RWPE2 (cell line): ENCODE data around the gene PHYHIPL.

Experiments used
- ATAC-seq: fragments of 200-7000 bp; cut with Tn5 transposase; 3 replicates; pipeline ENCODE4 v1.9.1; 2021; ENCODE audit warnings: low read depth
- DNase-seq: peaks from one replicate; pipeline ENCODE4 v3.0.0-alpha.2; 2020; ENCODE audit warnings: low spot score
- H3K27ac ChIP-seq: fragments of 450-650 bp; 2 replicates; pipeline ENCODE4 v1.5.1; 2017; ENCODE audit warnings: mild to moderate bottlenecking; ENCODE audit not compliant: poor library complexity, severe bottlenecking
- H3K27me3 ChIP-seq: fragments of 250-450 bp; sonication (Bioruptor Pico); 2 replicates; pipeline ENCODE4 v1.5.1; 2021; ENCODE audit warnings: mild to moderate bottlenecking, moderate library complexity; ENCODE audit not compliant: insufficient read depth, poor library complexity, severe bottlenecking
- H3K36me3 ChIP-seq: fragments of 250-450 bp; sonication (Bioruptor Pico); 2 replicates; pipeline ENCODE4 v1.5.1; 2020; ENCODE audit warnings: low read depth, mild to moderate bottlenecking, moderate library complexity
- H3K4me1 ChIP-seq: fragments of 250-450 bp; sonication (Bioruptor Pico); 2 replicates; pipeline ENCODE4 v1.5.1; 2021; ENCODE audit warnings: mild to moderate bottlenecking, moderate library complexity; ENCODE audit not compliant: insufficient read depth, poor library complexity, severe bottlenecking
- H3K4me3 ChIP-seq: fragments of 250-450 bp; sonication (Bioruptor Pico); 2 replicates; pipeline ENCODE4 v1.5.1; 2021; ENCODE audit warnings: mild to moderate bottlenecking, moderate library complexity; ENCODE audit not compliant: severe bottlenecking
- H3K9me3 ChIP-seq: fragments of 250-450 bp; sonication (Bioruptor Pico); 2 replicates; pipeline ENCODE4 v1.5.1; 2021; ENCODE audit warnings: mild to moderate bottlenecking, moderate library complexity; ENCODE audit not compliant: severe bottlenecking
- TF ChIP-seq, protein P1 (sequence below): fragments of 450-650 bp; IDR thresholded peaks from one replicate; pipeline ENCODE4 v1.5.1; 2017; ENCODE audit warnings: mild to moderate bottlenecking, moderate library complexity; ENCODE audit not compliant: poor library complexity, severe bottlenecking

Gene PHYHIPL

GRCh38 chr10:59148701-59149100 is 27.7 kb upstream of the PHYHIPL start:
- no peak overlapping the region for H3K27ac ChIP-seq
- DNase-seq (no peak), ATAC-seq (no peak)
- H3K4me1 ChIP-seq: no peaks in the 10 kb centered on the region
- H3K9me3 ChIP-seq: no peaks in the 10 kb centered on the region
- H3K4me3 ChIP-seq: no peak overlapping the region
- no peaks in the 10 kb centered on the region for H3K27me3 ChIP-seq
- TF ChIP-seq, protein P1, sequence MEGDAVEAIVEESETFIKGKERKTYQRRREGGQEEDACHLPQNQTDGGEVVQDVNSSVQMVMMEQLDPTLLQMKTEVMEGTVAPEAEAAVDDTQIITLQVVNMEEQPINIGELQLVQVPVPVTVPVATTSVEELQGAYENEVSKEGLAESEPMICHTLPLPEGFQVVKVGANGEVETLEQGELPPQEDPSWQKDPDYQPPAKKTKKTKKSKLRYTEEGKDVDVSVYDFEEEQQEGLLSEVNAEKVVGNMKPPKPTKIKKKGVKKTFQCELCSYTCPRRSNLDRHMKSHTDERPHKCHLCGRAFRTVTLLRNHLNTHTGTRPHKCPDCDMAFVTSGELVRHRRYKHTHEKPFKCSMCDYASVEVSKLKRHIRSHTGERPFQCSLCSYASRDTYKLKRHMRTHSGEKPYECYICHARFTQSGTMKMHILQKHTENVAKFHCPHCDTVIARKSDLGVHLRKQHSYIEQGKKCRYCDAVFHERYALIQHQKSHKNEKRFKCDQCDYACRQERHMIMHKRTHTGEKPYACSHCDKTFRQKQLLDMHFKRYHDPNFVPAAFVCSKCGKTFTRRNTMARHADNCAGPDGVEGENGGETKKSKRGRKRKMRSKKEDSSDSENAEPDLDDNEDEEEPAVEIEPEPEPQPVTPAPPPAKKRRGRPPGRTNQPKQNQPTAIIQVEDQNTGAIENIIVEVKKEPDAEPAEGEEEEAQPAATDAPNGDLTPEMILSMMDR: no peak
- no peaks in the 10 kb centered on the region for H3K36me3 ChIP-seq

- Histone ChIP-seq H3K36me3 (no peaks in the 10 kb centered on the region), H3K27me3 (no peaks in the 10 kb centered on the region), H3K4me1 (no peaks in the 10 kb centered on the region), H3K27ac (no peak overlapping the region), H3K4me3 (no peak overlapping the region), H3K9me3 (no peaks in the 10 kb centered on the region)
- DNase-seq (no peak), ATAC-seq (no peak)
- TF ChIP-seq, protein P1: no peak
These were observed 20.9 kb upstream of the PHYHIPL start for GRCh38 chr10:59155556-59155955.

GRCh38 chr10:59167512-59167911 is 8.9 kb upstream of the PHYHIPL start:
- no peak overlapping the region for H3K27ac ChIP-seq
- TF ChIP-seq, protein P1: no peak
- no peaks in the 10 kb centered on the region for H3K27me3 ChIP-seq
- no peaks in the 10 kb centered on the region for H3K9me3 ChIP-seq
- H3K4me1 ChIP-seq: no peaks in the 10 kb centered on the region
- ATAC-seq: no peak
- DNase-seq: no peak
- H3K4me3 ChIP-seq: no peak overlapping the region
- H3K36me3 ChIP-seq: no peaks in the 10 kb centered on the region

DNA sequence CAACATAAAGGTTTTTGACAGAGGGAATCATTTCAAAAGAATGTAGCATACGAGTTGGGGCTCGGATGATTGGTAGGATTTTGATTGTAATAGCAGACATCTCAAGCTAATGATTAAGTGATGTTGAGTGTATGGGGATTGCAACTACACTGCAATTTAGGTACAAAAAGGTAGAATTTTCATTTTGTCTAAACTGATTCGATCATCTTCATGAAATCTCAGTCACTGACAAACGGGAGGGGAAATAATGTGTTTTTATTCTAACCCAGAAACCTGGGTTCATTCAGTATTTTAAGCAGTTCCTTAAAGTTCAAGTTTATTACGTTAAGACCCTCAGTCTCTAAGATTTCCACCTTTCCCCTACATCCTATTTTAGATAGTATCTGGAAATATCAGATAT is 3.9 kb upstream of the PHYHIPL start:
- TF ChIP-seq, protein P1: no peak

GRCh38 chr10:59173414-59173813 is 3.0 kb upstream of the PHYHIPL start:
- Histone ChIP-seq H3K36me3 (no peaks in the 10 kb centered on the region), H3K27ac (peak overlapping the region; percentile 50), H3K4me1 (peaks cover 15% of the 10 kb centered on the region), H3K27me3 (peaks cover 14% of the 10 kb centered on the region), H3K9me3 (peaks cover 2% of the 10 kb centered on the region), H3K4me3 (no peak overlapping the region)
- no peak for DNase-seq
- TF ChIP-seq, protein P1: no peak
- ATAC-seq: peak; percentile 48

More for the DNA sequence above, 3.9 kb upstream of the PHYHIPL start:
- Histone ChIP-seq H3K9me3 (peaks cover 2% of the 10 kb centered on the region), H3K27ac (peak overlapping the region; percentile 50), H3K4me1 (peaks cover 15% of the 10 kb centered on the region), H3K36me3 (no peaks in the 10 kb centered on the region), H3K27me3 (peaks cover 14% of the 10 kb centered on the region), H3K4me3 (no peak overlapping the region)
- DNase-seq (no peak), ATAC-seq (no peak)
